Measurements from ENCODE around the gene RHEB. TPM values are rescaled to one million over a fixed set of nuclear protein-coding genes. Genes with fewer than 3 reads are reported as not detected.

RHEB gene
- total RNA-seq, 1 donor from 2014 or later = 81.0 TPM

GRCh38 chr7:151468217-151469018 lies 51.3 kb downstream of the RHEB start:
- peaks cover 2% of the 10 kb centered on the region for H3K9me3 Mint-ChIP-seq
- no peak for TF ChIP-seq CTCF (conservative IDR thresholded peaks at IDR 0.05)
- H3K36me3 Mint-ChIP-seq = peaks cover 66% of the 10 kb centered on the region
- H3K27me3 Mint-ChIP-seq = no peaks in the 10 kb centered on the region
- no peak for DNase-seq (ENCODE audit: extremely low spot score, unreplicated experiment)
- no peak overlapping the region for H3K27ac Mint-ChIP-seq
- H3K4me1 Mint-ChIP-seq (ENCODE audit: unreplicated experiment) = peaks cover 19% of the 10 kb centered on the region
- H3K4me3 Mint-ChIP-seq = no peak overlapping the region

- Mint-ChIP-seq H3K27me3 (no peaks in the 10 kb centered on the region), H3K4me1 (ENCODE audit: unreplicated experiment) (peaks cover 17% of the 10 kb centered on the region), H3K9me3 (peaks cover 14% of the 10 kb centered on the region), H3K4me3 (no peak overlapping the region), H3K36me3 (peaks cover 65% of the 10 kb centered on the region), H3K27ac (no peak overlapping the region)
- TF ChIP-seq CTCF (conservative IDR thresholded peaks at IDR 0.05) = no peak
- DNase-seq (ENCODE audit: extremely low spot score, unreplicated experiment) = no peak
These were observed 54.5 kb downstream of the RHEB start for GRCh38 chr7:151465169-151465568.

- Mint-ChIP-seq H3K27ac (no peak overlapping the region), H3K9me3 (peaks cover 14% of the 10 kb centered on the region), H3K4me3 (no peak overlapping the region), H3K4me1 (ENCODE audit: unreplicated experiment) (peaks cover 22% of the 10 kb centered on the region), H3K27me3 (no peaks in the 10 kb centered on the region), H3K36me3 (peaks cover 39% of the 10 kb centered on the region)
- no peak for DNase-seq (ENCODE audit: extremely low spot score, unreplicated experiment)
- no peak for TF ChIP-seq CTCF (conservative IDR thresholded peaks at IDR 0.05)
These were observed 57.4 kb downstream of the RHEB start for GRCh38 chr7:151462306-151462779.

DNA sequence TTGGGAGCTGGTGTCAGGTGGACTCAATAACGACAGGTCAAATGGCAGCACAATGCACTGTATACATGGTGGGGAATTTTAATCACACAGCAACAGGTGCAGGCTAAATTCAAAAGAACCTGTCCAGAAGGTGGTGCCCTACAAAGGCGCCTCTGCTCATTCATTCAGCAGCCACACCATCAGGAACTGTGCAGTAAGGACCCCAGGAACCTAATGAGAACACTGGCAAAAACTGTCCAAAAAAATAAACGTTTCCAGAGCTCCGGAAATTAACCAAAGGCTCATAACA lies 57.8 kb downstream of the RHEB start:
- Mint-ChIP-seq H3K4me3 (no peak overlapping the region), H3K36me3 (peaks cover 36% of the 10 kb centered on the region), H3K9me3 (peaks cover 14% of the 10 kb centered on the region), H3K4me1 (ENCODE audit: unreplicated experiment) (peaks cover 22% of the 10 kb centered on the region), H3K27ac (peak overlapping the region; percentile 87), H3K27me3 (no peaks in the 10 kb centered on the region)
- no peak for TF ChIP-seq CTCF (conservative IDR thresholded peaks at IDR 0.05)
- no peak for DNase-seq (ENCODE audit: extremely low spot score, unreplicated experiment)

- no peak for DNase-seq (ENCODE audit: extremely low spot score, unreplicated experiment)
- no peaks in the 10 kb centered on the region for H3K27me3 Mint-ChIP-seq
- H3K36me3 Mint-ChIP-seq = peaks cover 36% of the 10 kb centered on the region
- peak overlapping the region; percentile 87 for H3K27ac Mint-ChIP-seq
- no peak overlapping the region for H3K4me3 Mint-ChIP-seq
- peaks cover 14% of the 10 kb centered on the region for H3K9me3 Mint-ChIP-seq
- no peak for TF ChIP-seq CTCF (conservative IDR thresholded peaks at IDR 0.05)
- H3K4me1 Mint-ChIP-seq (ENCODE audit: unreplicated experiment) = peaks cover 22% of the 10 kb centered on the region
These were observed 58.4 kb downstream of the RHEB start for GRCh38 chr7:151461096-151461941.
